LNCaP clone FGC (cell line): Measurements from ENCODE around the gene HAGH.

ENCODE experiments used
- DNase-seq: peaks from one replicate; pipeline ENCODE4 v3.0.0-alpha.2; 2011; ENCODE audit warnings: low read depth
- H3K4me3 ChIP-seq: 2 replicates; pipeline ENCODE4 v1.5.1; 2011; ENCODE audit warnings: mild to moderate bottlenecking, low read depth, low read length, control low read depth
- CTCF ChIP-seq: IDR thresholded peaks from 2 replicates; pipeline ENCODE4 v1.5.1; 2012; ENCODE audit warnings: mild to moderate bottlenecking; ENCODE audit not compliant: control insufficient read depth, insufficient read depth; ENCODE audit errors: extremely low read depth

Gene HAGH

GRCh38 chr16:1772908-1773702 is 53.5 kb downstream of the HAGH start, which contains the start of gene MRPS34:
MRPS34 (minus strand) TSS chr16:1773134; CDS start chr16:1773119, 15 bp downstream.
- peak; percentile 59 for DNase-seq
- peak within 1 kb of the TSS; percentile 94 for H3K4me3 ChIP-seq
- peak; percentile 85 for TF ChIP-seq CTCF

- peak within 1 kb of the TSS; percentile 94 for H3K4me3 ChIP-seq
- no peak for DNase-seq
- no peak for TF ChIP-seq CTCF
Measured at GRCh38 chr16:1772362-1772907, 54.2 kb downstream of the HAGH start, which contains the start of gene EME2. EME2 (plus strand) TSS chr16:1772810; CDS start chr16:1773228, 418 bp downstream.

GRCh38 chr16:1771864-1772361 is 54.7 kb downstream of the HAGH start:
- no peak for DNase-seq
- no peak for TF ChIP-seq CTCF
- H3K4me3 ChIP-seq, result peak overlapping the region; percentile 94

GRCh38 chr16:1771188-1771863 is 55.3 kb downstream of the HAGH start, which contains the start of gene NME3:
NME3 (minus strand) TSS chr16:1771543; CDS start chr16:1771534, 9 bp downstream.
- H3K4me3 ChIP-seq, result peak within 1 kb of the TSS; percentile 94
- TF ChIP-seq CTCF, result no peak
- DNase-seq, result no peak

- H3K4me3 ChIP-seq, result peak overlapping the region; percentile 94
- peak; percentile 90 for DNase-seq
Measured at GRCh38 chr16:1770328-1771187, 56.1 kb downstream of the HAGH start.

More at GRCh38 chr16:1770328-1771187, 56.1 kb downstream of the HAGH start:
- TF ChIP-seq CTCF, result no peak
